ENCODE data around the gene DTD2.

Gene DTD2

DNA sequence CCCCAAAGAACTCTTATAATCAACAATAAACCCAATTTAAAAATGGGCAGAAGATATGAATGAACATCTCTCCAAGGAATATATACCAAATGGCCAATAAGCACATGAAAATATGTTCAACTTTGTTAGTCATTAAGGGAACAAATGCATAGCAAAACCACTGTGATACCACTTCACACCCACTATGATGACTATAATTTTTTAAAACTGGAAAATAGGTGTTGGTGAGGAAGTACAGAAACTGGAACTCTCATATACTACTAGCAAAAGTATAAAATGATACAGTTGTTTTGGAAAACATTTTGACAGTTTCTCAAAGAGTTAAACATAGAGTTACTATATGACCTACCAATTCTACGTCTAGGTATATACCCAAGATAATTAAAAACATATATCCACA, 27.5 kb downstream of the DTD2 start:
- no peak overlapping the region for H3K27ac ChIP-seq
- H3K27me3 ChIP-seq = no peaks in the 10 kb centered on the region
- peaks cover 0 to 7% (median 0%) of the 10 kb centered on the region in 3 donors for H3K36me3 ChIP-seq
- TF ChIP-seq, protein P1, sequence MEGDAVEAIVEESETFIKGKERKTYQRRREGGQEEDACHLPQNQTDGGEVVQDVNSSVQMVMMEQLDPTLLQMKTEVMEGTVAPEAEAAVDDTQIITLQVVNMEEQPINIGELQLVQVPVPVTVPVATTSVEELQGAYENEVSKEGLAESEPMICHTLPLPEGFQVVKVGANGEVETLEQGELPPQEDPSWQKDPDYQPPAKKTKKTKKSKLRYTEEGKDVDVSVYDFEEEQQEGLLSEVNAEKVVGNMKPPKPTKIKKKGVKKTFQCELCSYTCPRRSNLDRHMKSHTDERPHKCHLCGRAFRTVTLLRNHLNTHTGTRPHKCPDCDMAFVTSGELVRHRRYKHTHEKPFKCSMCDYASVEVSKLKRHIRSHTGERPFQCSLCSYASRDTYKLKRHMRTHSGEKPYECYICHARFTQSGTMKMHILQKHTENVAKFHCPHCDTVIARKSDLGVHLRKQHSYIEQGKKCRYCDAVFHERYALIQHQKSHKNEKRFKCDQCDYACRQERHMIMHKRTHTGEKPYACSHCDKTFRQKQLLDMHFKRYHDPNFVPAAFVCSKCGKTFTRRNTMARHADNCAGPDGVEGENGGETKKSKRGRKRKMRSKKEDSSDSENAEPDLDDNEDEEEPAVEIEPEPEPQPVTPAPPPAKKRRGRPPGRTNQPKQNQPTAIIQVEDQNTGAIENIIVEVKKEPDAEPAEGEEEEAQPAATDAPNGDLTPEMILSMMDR (IDR thresholded peaks at IDR 0.05) = no peak
- intact Hi-C loops (cut with DNase I; ENCODE audit: low total_unique reads) = no loop called here
- H3K9me3 ChIP-seq = no peaks in the 10 kb centered on the region
- H3K4me1 ChIP-seq = peaks cover 0 to 1% (median 0%) of the 10 kb centered on the region in 4 donors
- DNase-seq = no peak
- H3K4me3 ChIP-seq = no peak overlapping the region

DNA sequence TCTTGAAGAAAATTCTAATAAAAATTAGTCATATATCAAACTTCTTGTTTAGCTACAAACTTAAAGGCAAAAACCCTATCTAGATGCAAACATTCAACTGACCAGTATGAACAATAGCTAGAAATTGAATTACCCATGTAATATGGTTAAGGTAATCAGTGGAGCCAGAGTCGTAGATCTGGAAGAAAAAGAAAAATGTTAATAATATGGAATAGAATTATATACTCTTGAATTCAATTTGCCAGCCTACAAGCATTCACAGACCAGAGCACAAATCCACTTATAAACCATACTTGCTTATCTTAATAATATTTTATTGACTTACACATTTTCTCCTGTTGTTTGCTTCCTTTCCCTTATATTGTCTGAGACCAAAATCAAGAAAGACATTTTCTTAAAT, 29.3 kb downstream of the DTD2 start:
- Histone ChIP-seq H3K36me3 (peaks cover 0 to 7% (median 0%) of the 10 kb centered on the region in 3 donors), H3K27me3 (no peaks in the 10 kb centered on the region), H3K9me3 (no peaks in the 10 kb centered on the region), H3K4me3 (no peak overlapping the region), H3K4me1 (no peaks in the 10 kb centered on the region), H3K27ac (no peak overlapping the region)
- intact Hi-C loops (cut with DNase I; ENCODE audit: low total_unique reads) = no loop called here
- TF ChIP-seq, protein P1 (IDR thresholded peaks at IDR 0.05) = no peak
- no peak for DNase-seq

DNA sequence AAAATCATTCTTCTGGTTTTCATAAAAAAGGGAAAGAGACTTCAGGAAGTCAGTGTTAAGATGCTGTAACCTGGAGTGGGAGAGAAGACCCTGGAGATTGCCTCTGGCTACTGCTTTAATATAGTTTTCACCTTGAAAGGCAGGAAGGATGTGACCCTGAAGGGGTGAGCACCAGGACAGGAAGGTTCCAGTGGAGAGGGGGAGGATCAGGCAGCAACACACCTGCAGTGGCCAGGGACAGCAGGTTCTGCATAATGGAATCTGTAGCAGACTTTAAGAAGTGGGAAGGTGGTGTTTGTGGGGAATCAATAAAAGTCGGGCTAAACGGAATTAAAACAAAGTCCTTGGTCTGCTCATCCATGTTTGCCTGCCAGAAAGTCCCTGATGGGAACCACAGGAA, 30.6 kb downstream of the DTD2 start:
- Histone ChIP-seq H3K27me3 (no peaks in the 10 kb centered on the region), H3K4me3 (no peak overlapping the region), H3K9me3 (no peaks in the 10 kb centered on the region), H3K27ac (no peak overlapping the region), H3K36me3 (peaks cover 0 to 7% (median 0%) of the 10 kb centered on the region in 3 donors), H3K4me1 (no peaks in the 10 kb centered on the region)
- no peak for DNase-seq
- intact Hi-C loops (cut with DNase I; ENCODE audit: low total_unique reads) = no loop called here
- TF ChIP-seq, protein P1 (IDR thresholded peaks at IDR 0.05) = no peak

DNA sequence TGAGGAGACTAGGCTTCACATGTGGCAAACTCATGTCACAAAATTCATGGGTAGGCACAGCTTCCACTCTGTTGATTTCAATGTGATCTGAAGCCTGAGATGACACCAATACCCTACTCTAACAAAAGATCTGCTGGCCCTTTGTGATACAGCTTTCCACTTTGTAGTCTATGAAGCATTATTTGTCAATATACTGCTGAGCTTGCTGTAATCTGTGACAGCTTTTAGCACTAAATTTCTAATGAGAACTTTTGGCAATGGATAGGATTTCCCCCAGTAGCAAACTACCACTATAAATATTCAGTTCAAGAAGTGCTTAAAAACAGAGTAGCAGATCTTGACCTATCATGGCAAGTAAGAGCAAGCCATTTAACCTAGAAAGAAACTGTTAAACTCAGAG, 31.4 kb downstream of the DTD2 start:
- no peak overlapping the region for H3K4me3 ChIP-seq
- no peaks in the 10 kb centered on the region for H3K27me3 ChIP-seq
- intact Hi-C loops (cut with DNase I; ENCODE audit: low total_unique reads) = no loop called here
- H3K4me1 ChIP-seq = no peaks in the 10 kb centered on the region
- TF ChIP-seq, protein P1 (IDR thresholded peaks at IDR 0.05) = no peak
- H3K36me3 ChIP-seq = peaks cover 0 to 7% (median 0%) of the 10 kb centered on the region in 3 donors
- no peaks in the 10 kb centered on the region for H3K9me3 ChIP-seq
- DNase-seq = no peak
- H3K27ac ChIP-seq = no peak overlapping the region

DNA sequence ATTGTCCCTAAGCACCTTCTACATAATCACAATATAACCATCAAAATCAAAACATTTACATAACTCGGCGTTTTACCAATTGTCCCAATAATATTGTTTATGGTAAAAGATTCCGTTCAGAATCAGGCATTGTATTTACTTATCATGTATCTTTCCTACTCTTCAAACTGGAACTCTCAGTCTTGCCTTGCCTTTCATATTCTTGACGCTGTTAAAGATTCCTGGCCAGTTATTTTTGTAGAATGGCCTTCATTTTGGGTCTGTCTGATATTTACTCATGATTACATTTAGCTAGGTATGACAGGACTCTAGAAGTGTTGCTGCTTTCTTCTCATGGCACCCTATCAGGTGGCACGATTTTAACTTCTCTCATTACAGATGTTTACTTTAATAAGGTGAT, 36.1 kb downstream of the DTD2 start:
- Histone ChIP-seq H3K4me3 (peak overlapping the region in 1 of 2 donors; percentile 83), H3K36me3 (peaks cover 0 to under 1% (median 0%) of the 10 kb centered on the region in 3 donors), H3K9me3 (no peaks in the 10 kb centered on the region), H3K27ac (peak overlapping the region; percentile 84 to 85), H3K4me1 (peaks cover 0 to 26% (median 7%) of the 10 kb centered on the region in 4 donors), H3K27me3 (no peaks in the 10 kb centered on the region)
- TF ChIP-seq, protein P1 (IDR thresholded peaks at IDR 0.05) = no peak
- no peak for DNase-seq
- intact Hi-C loops (cut with DNase I; ENCODE audit: low total_unique reads) = loop anchor here (2.0 kb wide), 1 partner anchor 36 kb away; the partner anchor contains the start of gene DTD2
